ENCODE results near the gene FCAMR. TPM values are rescaled to one million over a fixed set of nuclear protein-coding genes. Genes with fewer than 3 reads are reported as not detected.

FCAMR gene, protein sequence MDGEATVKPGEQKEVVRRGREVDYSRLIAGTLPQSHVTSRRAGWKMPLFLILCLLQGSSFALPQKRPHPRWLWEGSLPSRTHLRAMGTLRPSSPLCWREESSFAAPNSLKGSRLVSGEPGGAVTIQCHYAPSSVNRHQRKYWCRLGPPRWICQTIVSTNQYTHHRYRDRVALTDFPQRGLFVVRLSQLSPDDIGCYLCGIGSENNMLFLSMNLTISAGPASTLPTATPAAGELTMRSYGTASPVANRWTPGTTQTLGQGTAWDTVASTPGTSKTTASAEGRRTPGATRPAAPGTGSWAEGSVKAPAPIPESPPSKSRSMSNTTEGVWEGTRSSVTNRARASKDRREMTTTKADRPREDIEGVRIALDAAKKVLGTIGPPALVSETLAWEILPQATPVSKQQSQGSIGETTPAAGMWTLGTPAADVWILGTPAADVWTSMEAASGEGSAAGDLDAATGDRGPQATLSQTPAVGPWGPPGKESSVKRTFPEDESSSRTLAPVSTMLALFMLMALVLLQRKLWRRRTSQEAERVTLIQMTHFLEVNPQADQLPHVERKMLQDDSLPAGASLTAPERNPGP
- total RNA-seq: not detected
- not detected for polyA plus RNA-seq
- long read RNA-seq, donor 1: 0 reads
- long read RNA-seq, donor 2: 0 reads
- long read RNA-seq, donor 3: 0 reads

DNA sequence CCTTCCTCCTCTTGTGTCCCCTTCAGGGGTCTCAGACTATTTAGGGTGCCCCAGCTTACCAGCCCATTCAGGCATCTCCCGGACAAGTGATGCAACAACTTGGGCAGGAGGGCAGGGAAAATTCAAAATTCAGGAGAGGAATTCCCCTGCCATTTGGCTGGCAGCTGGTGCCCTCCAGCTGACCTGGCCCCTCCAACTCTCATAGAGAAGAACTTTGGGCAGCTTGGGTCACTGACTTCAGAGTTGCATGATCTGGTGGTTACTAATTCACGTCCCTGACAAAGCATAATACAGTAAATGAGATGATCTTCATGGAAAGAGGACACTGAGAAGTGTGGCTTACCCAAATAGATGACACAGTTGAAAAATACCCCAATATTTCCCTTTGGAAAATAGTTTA, at the start of gene FCAMR:
FCAMR (minus strand) TSS at position 15 of the 400 bp plus-strand sequence. CDS start 335 bp downstream, outside the sequence.
- no peak for DNase-seq
- Histone ChIP-seq H3K27ac (no peak within 1 kb of the TSS), H3K4me1 (ENCODE audit: insufficient read depth) (no peaks in the 10 kb centered on the region), H3K4me3 (no peak within 1 kb of the TSS), H3K9me3 (no peaks in the 10 kb centered on the region), H3K36me3 (no peaks in the 10 kb centered on the region), H3K27me3 (no peaks in the 10 kb centered on the region)
- TF ChIP-seq CTCF (IDR thresholded peaks at IDR 0.05) (no peak), POLR2A (IDR thresholded peaks at IDR 0.05) (no peak), EP300 (IDR thresholded peaks at IDR 0.05) (no peak)
- WGBS, 3 donors: 69 to 78% (median 72%) methylated on average over 2 of the region's 2 CpGs
- intact Hi-C loops (cut with DNase I): no loop called here

DNA sequence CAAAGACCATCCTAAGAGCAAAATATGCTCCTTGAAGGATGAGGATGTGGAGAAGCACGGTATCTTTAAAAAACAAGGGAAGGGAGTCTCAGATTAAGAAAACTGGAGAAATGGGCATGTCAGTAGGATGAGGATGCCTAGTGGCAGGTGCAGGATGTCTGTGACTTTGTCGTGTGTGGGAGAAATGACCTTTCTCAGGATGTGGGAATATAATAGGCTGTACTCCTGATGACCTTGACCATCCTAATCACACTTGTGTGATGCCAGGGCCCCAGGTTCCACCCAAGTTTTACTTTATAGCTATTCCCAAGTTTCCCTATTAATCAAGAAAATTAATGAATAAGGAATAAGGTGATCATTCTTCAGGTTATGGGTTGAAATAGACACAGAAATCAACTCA, 49.4 kb upstream of the FCAMR start:
- TF ChIP-seq CTCF (IDR thresholded peaks at IDR 0.05) (no peak), POLR2A (IDR thresholded peaks at IDR 0.05) (no peak), EP300 (IDR thresholded peaks at IDR 0.05) (no peak)
- peaks cover under 1% of the 10 kb centered on the region for H3K4me1 ChIP-seq (ENCODE audit: insufficient read depth)
- no peaks in the 10 kb centered on the region for H3K27me3 ChIP-seq
- no peak overlapping the region for H3K27ac ChIP-seq
- intact Hi-C loops (cut with DNase I): no loop called here
- DNase-seq: no peak
- H3K36me3 ChIP-seq: no peaks in the 10 kb centered on the region
- WGBS, 3 donors: 34 to 63% (median 41%) methylated on average over 2 of the region's 2 CpGs
- no peak overlapping the region for H3K4me3 ChIP-seq
- no peaks in the 10 kb centered on the region for H3K9me3 ChIP-seq

DNA sequence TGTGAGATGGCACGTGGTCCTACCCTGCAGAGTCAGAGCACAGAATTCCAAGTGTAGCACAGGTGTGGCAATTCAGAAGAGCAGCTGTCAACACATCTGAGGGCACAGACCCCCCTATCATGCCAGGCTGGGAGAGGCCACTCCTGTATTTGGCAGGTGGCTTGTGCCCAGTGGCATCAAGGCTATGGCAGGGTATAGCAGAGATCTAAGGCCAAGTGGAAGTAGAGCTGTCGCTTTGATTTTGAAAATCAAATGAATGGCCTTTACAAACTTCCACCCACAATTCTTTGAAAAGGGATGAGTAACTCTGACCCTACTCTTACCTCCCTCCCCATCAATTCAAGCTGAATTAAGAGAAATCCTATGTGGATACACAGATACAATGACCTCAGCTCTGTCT, 48.9 kb upstream of the FCAMR start:
- no peak overlapping the region for H3K27ac ChIP-seq
- intact Hi-C loops (cut with DNase I): no loop called here
- no peaks in the 10 kb centered on the region for H3K4me1 ChIP-seq (ENCODE audit: insufficient read depth)
- DNase-seq: no peak
- 85 to 98% (median 91%) methylated on average over 2 of the region's 2 CpGs for WGBS, 3 donors
- H3K9me3 ChIP-seq: no peaks in the 10 kb centered on the region
- H3K36me3 ChIP-seq: no peaks in the 10 kb centered on the region
- TF ChIP-seq CTCF (IDR thresholded peaks at IDR 0.05): no peak
- H3K27me3 ChIP-seq: no peaks in the 10 kb centered on the region
- no peak overlapping the region for H3K4me3 ChIP-seq

GRCh38 chr1:207018707-207019106, 48.4 kb upstream of the FCAMR start:
- Histone ChIP-seq H3K27ac (no peak overlapping the region), H3K27me3 (no peaks in the 10 kb centered on the region), H3K9me3 (no peaks in the 10 kb centered on the region), H3K4me1 (ENCODE audit: insufficient read depth) (no peaks in the 10 kb centered on the region), H3K4me3 (no peak overlapping the region), H3K36me3 (no peaks in the 10 kb centered on the region)
- no peak for DNase-seq
- TF ChIP-seq CTCF (IDR thresholded peaks at IDR 0.05) (no peak), POLR2A (IDR thresholded peaks at IDR 0.05) (no peak), EP300 (IDR thresholded peaks at IDR 0.05) (no peak)
- intact Hi-C loops (cut with DNase I): no loop called here
- 86 to 94% (median 93%) methylated on average over 4 of the region's 4 CpGs for WGBS, 3 donors
